ENCODE data around the gene PROCA1.

The PROCA1 gene

DNA sequence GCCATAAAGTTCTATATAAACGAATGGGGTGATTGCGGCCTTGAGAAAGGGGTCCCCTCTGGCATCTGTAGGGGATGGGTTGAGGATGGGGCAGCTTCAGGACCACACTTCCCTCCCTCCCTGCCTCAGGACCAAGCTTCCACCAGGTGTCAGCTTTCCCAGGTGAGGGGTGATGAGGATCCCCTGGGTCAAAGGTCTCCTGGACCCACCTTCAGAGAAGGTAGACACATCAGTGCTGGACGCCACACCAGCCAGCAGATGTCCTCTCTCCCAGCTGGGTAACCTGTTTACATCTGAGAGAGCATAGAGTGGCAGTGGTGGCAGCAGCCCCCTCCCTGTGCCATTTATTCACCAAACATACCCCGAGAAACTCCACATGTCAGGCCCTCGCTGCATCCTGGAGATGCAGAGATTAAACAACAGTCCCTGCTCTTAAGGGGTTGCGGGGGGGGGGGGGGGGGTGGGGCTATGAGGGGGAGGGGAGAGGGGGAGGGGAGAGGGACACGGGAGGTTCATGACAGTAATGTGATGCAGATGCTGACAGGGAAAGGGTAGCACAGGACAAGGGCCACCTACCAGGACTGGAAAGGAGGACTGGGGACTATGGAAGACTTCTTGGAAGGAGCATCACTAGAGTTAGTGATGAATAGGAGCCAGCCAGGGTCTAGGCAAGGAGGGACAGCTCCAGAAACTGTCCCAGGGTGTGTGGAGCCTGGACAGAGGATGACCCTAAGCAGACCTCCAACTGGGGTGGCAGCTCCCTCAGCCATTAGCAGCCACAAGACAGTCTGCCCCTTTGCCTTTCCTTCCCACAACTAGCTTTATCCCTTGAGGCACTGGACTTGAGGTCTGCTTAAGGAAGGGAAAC, 5.0 kb downstream of the PROCA1 start:
- no peak for DNase-seq

DNA sequence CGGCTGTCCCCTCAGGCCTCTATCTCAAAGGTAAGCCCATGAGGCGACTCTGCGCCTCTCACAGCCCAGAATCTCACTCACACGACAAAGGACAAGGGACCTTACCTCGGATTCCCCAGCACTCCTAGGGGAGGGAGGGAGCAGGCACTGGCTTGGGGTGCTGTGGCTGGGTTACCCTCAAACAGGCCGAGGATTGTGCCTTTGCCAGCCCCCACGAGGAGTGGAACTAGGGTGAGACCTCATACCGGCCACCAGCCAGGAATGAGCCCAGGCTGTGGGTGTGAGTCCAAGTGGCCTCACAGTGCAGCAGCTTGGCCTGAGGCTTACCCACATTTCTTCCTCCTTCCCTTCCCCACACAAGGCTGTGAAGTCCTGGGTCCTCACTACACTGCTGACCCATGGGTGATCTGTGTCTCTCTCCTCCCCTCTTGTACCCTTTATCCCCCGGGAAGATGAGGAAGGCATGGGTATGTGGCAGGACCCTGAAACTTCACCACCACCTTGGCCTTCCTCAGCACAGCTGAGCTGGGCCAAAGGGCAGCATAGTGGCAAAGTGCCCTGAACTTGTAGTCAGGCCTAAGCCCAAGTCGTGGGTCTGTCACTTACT, 5.9 kb downstream of the PROCA1 start:
- no peak for DNase-seq

DNA sequence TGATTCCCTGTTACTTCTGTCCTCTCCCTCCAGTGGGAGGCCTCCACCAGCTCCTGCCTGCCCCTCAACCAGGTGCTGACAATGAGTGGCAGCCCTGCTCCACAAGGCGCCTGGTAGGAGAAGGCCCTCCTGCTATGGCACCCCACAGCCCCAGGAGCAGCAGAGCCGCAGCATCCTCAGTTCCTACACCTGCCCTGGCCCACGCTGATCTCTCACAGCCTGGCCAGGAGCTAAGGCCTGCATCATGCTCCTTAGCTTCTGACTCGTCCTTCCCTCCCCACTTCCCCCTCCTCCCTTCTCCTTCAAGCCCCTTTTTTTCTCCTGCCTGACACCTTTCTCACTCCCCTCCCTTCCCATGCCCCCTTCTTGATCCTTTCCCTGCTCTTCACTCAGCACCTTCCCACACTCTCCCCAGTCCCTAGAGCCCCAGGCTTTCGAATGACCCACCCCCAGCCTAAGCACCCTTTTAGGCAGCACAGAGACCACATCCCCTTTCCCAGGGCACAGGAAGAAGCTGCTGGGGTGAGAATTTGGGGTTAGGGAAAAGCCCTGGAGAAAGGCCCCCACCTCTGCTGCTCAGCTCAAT, 6.5 kb downstream of the PROCA1 start:
- no peak for DNase-seq

DNA sequence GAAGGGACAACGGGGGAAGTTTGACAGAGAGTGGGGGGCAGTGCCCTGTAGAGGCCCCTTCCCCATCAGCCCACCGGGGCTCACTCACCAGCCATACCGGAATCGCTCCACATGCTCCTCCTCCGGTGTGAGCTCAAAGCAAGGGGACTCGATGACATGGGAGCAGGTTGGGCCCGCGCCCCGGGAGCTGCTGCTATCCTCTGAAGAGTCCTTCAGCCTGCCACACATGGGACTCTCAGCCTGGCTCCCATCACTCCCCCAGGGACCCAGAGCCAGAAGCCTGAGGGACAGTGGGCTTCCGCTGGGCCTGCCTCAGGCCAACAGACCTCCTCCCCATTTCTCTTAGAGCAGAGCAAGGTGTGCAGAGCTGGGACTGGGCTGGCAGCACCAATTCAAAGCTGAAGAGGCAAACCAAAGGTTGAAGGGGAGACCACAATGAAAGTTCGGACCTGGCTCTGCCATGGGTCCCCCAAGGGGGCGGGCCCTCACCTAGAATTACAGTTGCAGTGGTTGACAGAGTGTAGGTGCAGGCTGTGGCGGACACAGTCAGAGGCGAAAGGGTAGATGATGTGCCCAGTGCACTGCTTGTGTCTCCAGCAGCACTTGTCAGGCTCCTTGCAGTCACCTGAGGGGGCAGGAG, 7.3 kb downstream of the PROCA1 start:
- no peak for DNase-seq

DNA sequence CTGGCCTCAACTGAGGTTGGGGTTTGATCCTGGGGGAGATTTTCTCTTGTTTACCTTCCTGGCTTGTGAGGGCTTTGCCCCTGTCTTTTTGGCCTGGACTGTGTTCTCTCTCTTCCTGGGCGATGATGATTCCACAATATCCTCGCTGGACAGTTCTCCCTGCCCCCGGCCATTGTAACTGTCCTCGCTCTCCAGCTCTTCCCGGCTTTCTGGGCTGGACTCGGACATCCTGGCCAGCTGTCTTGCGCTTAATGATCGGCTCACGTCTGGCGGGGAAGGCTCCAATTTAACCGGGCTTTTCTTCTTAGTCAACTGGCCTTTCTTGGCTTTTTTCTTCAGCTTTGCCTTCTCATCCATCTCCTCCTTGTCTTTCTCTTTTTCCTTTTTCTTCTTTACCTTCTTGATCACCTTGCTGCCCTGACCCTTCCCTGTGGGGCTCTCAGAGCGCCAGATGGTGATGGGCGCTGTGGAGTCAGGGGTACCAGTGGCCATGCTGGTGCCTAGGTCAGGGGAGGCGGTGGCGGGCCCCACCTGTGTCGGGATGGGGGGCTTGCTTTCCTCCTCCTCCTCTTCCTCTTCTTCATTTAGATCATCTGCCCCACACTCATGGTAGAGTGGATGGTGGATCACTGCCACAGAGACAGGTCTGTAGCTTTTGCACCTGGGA, 8.0 kb downstream of the PROCA1 start:
- no peak for DNase-seq

DNA sequence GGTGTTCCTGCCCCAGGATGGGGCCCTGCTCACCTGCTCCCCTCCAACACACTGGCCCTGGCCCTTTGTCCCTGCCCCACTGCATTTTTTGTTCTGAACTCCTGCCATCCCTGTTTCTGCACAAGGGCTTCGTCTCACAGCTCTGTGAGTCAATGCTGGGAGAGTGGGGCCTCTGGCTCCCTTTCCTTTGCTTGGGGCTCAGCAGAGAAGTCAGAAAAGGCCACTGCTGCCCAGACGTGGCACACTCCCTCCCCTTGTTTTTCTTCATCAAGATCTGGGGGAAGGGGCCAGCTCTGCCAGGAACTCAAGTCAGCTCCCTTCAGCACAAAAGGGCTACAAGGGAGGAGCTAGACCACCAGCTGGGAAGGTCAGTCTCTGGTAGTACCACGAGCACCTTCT, 8.9 kb downstream of the PROCA1 start:
- no peak for DNase-seq

DNA sequence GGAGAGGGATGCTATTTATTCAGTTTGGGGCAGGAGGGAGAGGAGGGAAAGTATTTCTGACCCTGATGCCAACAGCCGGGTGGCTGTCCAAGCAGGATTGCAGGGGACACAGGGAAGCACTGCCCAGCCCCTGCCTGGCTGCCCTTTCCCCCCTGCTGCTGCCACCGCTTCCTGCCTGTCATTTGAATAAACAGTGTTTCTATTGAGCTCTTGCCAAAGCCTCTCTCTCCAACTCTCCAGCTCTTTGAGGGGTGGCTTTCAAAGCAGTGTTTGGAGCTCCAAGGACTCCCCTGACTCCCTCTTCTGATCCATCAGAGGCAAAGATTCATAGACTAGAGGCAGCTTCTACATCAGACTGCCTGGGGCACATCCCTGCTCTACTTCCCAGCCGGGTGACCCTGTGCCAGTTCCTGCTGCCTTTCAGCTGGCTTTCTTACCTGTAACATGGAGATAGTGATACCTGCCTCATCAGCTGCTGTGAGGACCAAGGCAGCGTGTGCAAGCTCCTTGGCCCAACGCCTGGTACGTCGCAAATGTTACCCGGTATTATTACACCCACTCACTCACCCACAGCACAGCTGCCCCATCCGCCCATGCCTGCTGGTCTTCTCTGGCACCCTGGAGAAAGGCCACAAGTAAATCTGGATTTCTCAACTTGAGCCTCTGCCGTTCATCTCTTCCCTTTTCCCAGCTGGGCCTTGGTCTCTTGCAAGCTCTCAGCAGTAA, 9.5 kb downstream of the PROCA1 start:
- no peak for DNase-seq

DNA sequence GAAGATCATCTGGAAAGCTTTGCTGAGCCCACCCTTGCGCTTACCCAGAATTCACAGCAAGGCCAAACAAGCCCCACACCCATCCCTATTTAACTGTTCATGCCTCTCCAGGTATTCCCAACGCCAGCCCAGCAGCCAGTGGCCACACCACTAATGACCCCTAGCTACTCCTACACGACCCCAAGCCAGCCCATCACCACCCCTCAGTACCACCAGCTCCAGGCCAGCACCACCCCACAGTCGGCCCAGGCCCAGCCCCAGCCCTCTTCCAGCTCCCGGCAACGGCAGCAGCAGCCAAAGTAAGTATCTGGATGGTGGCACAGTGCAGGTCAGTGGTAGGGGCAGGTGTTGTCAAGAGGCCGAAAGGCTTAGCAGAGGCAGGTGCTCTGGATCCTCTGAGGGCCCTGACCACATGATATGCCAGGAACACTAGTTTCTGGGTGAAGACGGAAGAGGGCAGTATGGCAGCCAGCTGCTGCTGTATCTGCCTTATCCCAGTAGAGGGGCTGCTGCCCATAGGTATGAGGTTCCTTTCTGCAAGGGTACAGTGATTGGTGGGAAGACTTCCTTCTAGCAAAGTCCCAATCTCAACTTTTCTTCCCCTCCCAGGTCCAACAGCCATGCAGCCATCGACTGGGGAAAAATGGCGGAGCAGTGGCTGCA, 10.7 kb downstream of the PROCA1 start:
- DNase-seq = no peak

DNA sequence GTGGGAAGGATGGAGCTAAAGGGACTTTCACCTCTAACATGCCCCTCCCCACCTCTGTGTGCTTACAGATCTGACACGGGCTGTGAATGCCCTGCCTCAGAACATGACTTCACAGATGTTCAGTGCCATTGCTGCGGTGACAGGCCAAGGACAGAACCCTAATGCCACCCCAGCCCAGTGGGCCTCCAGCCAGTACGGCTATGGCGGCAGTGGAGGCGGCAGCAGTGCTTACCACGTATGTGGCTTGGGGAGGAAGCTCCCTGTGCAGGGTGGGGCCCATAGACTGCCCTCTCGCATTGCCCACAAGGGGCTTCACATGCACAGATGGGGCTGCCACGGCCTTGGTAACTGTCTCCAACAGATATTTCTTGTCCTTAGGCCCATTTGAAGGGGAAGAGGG, 11.4 kb downstream of the PROCA1 start:
- DNase-seq = no peak

DNA sequence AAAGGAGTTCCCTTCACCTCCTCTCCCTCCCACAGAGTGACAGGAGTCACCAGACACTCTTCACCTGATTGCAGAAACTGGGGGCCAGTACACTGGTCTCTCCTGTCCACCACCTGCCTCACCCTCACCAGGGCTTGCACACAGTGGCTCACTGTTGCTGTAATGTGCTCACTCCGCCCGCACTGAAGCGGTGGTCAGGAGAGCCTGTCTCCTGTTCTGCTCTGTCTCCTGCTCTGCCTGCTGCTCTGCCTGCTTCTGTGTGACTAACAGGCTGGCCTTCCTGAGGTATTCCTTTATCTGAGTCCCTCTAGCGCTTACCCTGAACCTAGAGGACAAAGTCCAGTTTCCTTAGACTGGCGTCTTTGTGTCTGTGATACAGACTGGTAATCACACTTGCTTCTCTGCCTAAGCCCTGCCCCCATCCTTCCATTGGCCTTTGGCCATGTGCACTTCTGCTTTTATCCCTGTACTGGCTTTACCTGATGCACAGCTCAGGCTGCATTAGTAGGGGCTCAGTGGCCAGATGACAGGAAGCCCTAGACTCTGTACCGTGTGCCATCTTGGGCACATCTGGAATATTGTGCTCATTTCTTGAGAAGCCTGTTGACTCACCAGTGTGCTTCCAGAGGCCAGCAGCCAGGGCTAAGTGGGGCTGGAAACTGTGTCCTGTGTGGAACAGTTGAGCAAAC, 13.3 kb downstream of the PROCA1 start:
- no peak for DNase-seq

DNA sequence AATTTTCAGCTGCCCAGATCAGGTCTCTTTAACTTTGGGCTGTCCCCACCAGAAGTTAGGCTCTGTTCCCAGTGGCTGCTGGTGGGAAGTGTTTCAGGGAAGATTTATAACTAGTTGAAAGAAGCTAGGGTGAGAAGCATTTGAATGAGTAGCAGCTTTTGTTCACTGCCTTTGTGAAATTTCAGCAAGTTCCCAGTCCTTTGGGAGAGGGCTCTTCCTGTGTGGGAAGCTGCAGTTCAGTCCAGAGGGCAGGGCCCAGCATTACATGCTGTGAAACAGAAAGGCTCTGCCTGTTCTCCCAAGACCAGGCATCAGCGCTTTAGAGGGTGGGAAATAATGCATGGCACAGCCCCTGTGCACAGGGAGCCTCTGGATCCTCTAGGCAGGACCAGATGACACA, 17.8 kb downstream of the PROCA1 start:
- no peak for DNase-seq

DNA sequence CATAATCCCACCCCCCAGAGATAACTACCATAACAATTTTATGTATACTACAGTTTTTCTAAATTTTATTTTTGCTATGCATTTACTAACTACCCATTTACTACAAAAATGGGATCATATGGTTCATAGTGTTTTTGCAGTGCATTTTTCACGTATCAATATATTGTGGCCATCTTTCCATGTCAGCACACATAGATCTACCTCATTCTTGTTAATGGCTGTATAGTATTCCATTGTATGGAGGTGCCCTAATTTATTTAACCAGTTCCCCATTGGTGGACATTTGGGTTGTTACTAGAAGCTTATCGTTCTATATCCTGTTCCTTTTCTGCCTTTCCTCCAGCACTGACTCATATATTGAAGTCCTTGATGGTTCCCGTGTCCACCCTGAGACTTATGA, 22.7 kb downstream of the PROCA1 start:
- DNase-seq = no peak

DNA sequence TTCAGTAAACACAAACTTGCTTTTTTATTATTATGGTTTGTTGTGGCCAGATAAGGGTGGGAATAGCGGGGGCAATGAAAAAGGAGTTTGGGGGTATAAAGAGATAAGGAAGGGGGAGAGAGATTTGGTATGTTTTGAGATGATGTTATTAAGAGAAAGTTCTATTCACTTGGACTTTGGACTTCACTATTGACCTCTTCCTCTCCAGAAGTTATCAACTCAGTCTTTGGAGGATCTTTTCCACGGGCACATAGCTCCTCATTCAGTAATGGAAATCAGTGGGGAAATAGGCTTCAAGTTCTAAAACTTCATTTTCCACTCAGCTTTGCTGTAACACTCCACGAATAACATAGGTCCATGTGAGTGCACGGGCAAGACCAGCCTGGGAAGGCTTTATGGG, 23.2 kb downstream of the PROCA1 start:
- DNase-seq = no peak

DNA sequence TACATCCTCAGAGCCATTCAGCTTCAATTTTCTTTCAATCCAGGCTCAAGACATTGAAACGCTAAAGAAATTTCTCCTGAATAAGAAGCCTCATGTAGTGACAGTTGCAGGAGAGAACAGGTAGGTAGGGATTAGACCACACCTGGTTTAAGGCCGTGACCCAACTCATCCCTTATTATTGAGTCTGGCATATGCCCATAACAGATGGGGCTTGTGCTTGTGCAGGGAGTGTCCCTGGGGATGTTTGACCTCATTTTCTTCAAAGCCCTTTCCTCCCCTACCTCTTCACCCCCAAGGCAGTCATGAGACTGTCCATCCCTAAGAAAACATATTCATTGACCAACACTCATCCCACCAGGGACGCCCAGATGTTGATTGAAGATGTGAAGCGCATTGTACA, 25.4 kb downstream of the PROCA1 start:
- no peak for DNase-seq

DNA sequence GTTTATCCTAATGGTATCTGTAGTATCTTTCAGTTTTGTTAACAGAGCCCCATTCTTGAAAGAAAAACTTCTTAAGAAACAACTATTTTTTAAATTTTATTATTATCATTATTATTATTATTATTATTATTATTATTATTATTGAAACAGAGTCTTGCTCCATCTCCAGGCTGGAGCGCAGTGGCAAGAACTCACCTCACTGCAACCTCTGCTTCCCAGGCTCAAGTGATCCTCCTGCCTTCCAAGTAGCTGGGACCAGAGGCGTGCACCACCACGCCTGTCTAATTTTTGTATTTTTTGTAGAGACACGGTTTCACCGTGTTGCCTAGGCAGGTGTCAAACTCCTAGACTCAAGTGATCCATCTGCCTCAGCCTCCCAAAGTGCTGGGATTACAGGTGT, 26.3 kb downstream of the PROCA1 start:
- DNase-seq = no peak

DNA sequence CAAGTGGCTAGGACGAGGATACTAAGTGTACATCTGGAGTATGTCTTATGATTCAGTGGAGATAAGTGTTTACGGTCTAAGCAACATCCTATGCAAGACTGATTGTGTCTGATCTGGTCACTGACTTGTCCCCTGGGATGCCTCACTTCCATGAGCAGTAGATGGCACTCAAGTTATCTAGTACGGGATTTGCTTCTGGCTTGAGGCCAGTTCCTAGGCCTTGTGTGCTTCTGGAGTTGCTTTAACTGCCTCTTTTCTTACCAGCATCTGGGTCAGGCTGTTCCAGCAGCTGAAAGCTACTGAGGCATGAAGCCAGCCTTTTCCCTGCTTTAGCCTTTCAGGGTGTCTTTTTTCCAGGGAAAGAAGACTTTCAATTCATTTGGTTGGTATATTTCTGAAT, 26.7 kb downstream of the PROCA1 start:
- no peak for DNase-seq

DNA sequence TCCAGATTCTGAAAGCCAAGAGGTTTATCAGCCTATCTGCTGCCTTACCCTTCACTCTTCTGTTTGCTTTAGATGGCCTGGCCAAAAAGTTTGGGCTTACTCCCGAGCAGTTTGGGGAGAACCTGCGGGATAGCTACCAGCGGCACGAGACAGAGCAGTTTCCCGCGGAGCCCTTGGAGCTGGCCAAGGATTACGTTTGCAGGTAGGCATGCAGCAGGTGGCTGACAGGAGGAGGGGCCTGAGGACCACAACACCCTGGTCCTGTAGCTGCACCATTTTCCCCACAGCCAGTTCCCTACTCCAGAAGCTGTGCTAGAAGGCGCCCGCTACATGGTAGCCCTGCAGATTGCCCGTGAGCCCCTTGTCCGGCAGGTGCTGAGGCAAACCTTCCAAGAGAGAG, 29.0 kb downstream of the PROCA1 start:
- no peak for DNase-seq

DNA sequence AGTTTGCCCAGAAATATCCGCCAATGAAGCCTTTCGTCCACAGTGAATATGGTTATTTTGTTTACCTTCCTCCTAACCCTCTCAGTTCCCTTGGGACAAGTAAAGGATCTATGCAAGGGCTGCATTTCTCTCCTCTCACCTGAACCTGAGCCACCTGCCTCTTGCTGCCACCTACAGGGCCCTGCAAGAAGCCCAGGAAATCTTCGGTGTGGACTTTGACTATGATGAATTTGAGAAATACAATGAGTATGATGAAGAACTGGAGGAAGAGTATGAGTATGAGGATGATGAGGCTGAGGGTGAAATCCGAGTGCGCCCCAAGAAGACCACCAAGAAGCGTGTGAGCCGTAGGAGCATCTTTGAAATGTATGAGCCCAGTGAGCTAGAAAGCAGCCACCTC, 35.7 kb downstream of the PROCA1 start:
- DNase-seq = peak; percentile 26

DNA sequence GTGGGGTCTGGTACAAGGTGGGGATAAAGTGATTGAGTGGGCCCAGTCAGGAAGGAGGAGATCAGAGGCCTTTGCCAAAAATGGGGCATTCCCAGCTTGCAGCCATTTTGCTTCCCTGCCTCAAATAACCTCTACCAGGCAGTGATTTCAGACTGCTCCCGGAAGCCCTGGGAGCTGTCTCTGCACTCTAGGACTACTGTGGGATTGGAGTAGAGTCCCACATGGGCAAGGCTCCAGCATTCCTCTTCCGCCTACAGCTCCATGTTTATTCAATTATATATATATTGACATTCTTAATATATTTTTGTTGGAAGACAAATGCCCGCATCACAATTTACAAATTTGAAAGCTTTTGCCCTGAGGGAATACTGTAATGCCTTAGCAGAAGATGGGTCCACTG, 36.2 kb downstream of the PROCA1 start:
- DNase-seq = no peak

DNA sequence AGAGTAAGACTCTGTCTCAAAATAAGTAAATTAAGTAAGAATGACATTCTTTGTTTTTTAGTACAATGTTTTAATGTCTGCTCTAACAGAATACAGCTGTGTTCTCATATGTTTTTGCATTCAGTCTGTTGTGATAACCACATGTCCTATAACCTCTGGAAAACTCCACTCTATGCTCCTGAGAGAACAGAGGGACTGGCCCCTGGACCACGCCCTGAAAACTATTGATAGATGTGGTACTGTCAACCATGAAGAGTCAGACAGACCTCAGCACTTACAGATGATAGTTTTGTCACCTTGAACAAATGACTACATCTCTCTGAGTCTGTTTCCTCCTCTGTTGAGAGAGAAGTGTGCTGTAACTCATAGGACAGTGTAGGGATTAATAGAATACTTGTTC, 41.8 kb downstream of the PROCA1 start:
- no peak for DNase-seq

DNA sequence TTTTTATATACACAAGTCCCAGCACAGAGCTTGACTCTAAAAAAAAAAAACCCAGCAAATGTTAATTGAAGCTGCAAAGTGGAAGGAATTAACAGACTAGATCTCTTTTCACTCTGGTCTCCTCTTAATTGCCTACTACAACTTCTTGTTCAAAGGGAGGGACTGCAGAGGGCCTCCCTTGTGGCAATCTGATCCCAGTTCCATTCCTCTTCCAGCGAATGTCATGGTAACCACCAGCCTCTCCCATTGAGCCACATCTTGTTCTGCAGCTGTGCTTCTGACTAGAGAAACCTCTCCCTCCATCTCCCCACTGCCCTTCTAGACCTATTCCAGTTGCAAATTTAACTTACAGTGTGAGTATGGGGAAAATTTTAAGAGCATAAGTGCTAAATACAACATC, 43.8 kb downstream of the PROCA1 start:
- DNase-seq = no peak

Data from RPMI8226 (cell line).